ENCODE measurements around the gene CIP2A. TPM values are rescaled to one million over a fixed set of nuclear protein-coding genes. Genes with fewer than 3 reads are reported as not detected.

CIP2A gene
- total and polyA plus RNA-seq, 2 of the 8 experiments (the other 6 are each of a cell fraction or from before 2014, with no cell fraction given): 11.9 to 38.0 TPM

- no peak for TF ChIP-seq CBX5 (IDR thresholded peaks at IDR 0.05; ENCODE audit: low read depth, low read length)
- TF ChIP-seq POU5F1 (IDR thresholded peaks at IDR 0.05; ENCODE audit: low read depth, low read length): no peak
- TF ChIP-seq EGR1 (IDR thresholded peaks at IDR 0.05; ENCODE audit: borderline replicate concordance, low read depth, low read length): no peak
- TF ChIP-seq YY1 (IDR thresholded peaks at IDR 0.05; ENCODE audit: low read depth, low read length): no peak
Observed at GRCh38 chr3:108589998-108590323, 723 bp upstream of the CIP2A start (continued).
